ENCODE measurements around the gene PLBD1. TPM values are rescaled to one million over a fixed set of nuclear protein-coding genes. Genes with fewer than 3 reads are reported as not detected.

The PLBD1 gene
- total RNA-seq, 1 experiment from 2014 or later, result 13.8 TPM

- Histone ChIP-seq H3K4me2 (no peak overlapping the region), H3K27me3 (ENCODE audit: insufficient read depth, low read depth) (no peaks in the 10 kb centered on the region), H3K27ac (no peak overlapping the region), H3K79me2 (ENCODE audit: low read depth) (no peaks in the 10 kb centered on the region), H3K9me3 (ENCODE audit: insufficient read depth, low read depth) (no peaks in the 10 kb centered on the region), H3K9me2 (ENCODE audit: insufficient read depth) (no peaks in the 10 kb centered on the region), H2AFZ (no peak overlapping the region), H3K36me3 (ENCODE audit: low read depth) (no peaks in the 10 kb centered on the region), H3F3A (ENCODE audit: insufficient read depth, low read depth) (no peaks in the 10 kb centered on the region; the same call in 1 of the 2 replicates), H4K20me1 (ENCODE audit: insufficient read depth) (no peaks in the 10 kb centered on the region), H3K4me1 (replicated peaks; ENCODE audit: insufficient read depth) (no peaks in the 10 kb centered on the region), H3K4me3 (no peak overlapping the region)
- BruUV-seq (replicated peaks), result no TSS peak
- ChIA-PET CTCF (no interaction called here), POLR2A (ENCODE audit: unreplicated experiment) (no interaction called here)
- intact Hi-C loops (cut with micrococcal nuclease; ENCODE audit: unreplicated experiment), result no loop called here
- DNase-seq, result no peak
- TF ChIP-seq CTCF (conservative IDR thresholded peaks at IDR 0.05) (no peak), EZH2 (IDR thresholded peaks at IDR 0.05; ENCODE audit: low read depth) (no peak)
Observed at GRCh38 chr12:14561677-14562238, 5.9 kb downstream of the PLBD1 start.

- DNase-seq, result no peak
- H3K4me3 ChIP-seq, result no peak overlapping the region
- TF ChIP-seq EZH2 (IDR thresholded peaks at IDR 0.05; ENCODE audit: low read depth), result no peak
- TF ChIP-seq CTCF (conservative IDR thresholded peaks at IDR 0.05), result no peak
- H3K4me1 ChIP-seq (replicated peaks; ENCODE audit: insufficient read depth), result no peaks in the 10 kb centered on the region
- H3K27ac ChIP-seq, result no peak overlapping the region
- H3K4me2 ChIP-seq, result no peak overlapping the region
- POLR2A ChIA-PET (ENCODE audit: unreplicated experiment), result no interaction called here
- H3K79me2 ChIP-seq (ENCODE audit: low read depth), result no peaks in the 10 kb centered on the region
- intact Hi-C loops (cut with micrococcal nuclease; ENCODE audit: unreplicated experiment), result no loop called here
- CTCF ChIA-PET, result interaction anchor here (0.6 kb wide), 1 partner anchor 48 kb away, joined by 7 read pairs; no protein-coding TSS in a partner anchor
- H3K36me3 ChIP-seq (ENCODE audit: low read depth), result no peaks in the 10 kb centered on the region
- H4K20me1 ChIP-seq (ENCODE audit: insufficient read depth), result no peaks in the 10 kb centered on the region
- no peaks in the 10 kb centered on the region for H3K9me2 ChIP-seq (ENCODE audit: insufficient read depth)
- H3K27me3 ChIP-seq (ENCODE audit: insufficient read depth, low read depth), result no peaks in the 10 kb centered on the region
- BruUV-seq (replicated peaks), result no TSS peak
- no peaks in the 10 kb centered on the region for H3K9me3 ChIP-seq (ENCODE audit: insufficient read depth, low read depth)
- no peak overlapping the region for H2AFZ ChIP-seq
- H3F3A ChIP-seq (ENCODE audit: insufficient read depth, low read depth), result no peaks in the 10 kb centered on the region; the same call in 1 of the 2 replicates
Observed at GRCh38 chr12:14560904-14561574, 6.6 kb downstream of the PLBD1 start.

GRCh38 chr12:14558473-14558959 lies 9.2 kb downstream of the PLBD1 start:
- Histone ChIP-seq H3F3A (ENCODE audit: insufficient read depth, low read depth) (no peaks in the 10 kb centered on the region; the same call in none of the 2 replicates), H4K20me1 (ENCODE audit: insufficient read depth) (no peaks in the 10 kb centered on the region), H3K4me3 (no peak overlapping the region), H3K4me1 (replicated peaks; ENCODE audit: insufficient read depth) (peaks cover 13% of the 10 kb centered on the region), H3K27me3 (ENCODE audit: insufficient read depth, low read depth) (no peaks in the 10 kb centered on the region), H3K9me3 (ENCODE audit: insufficient read depth, low read depth) (no peaks in the 10 kb centered on the region), H3K4me2 (no peak overlapping the region), H3K9me2 (ENCODE audit: insufficient read depth) (no peaks in the 10 kb centered on the region), H3K79me2 (ENCODE audit: low read depth) (no peaks in the 10 kb centered on the region; the same call in 1 of the 2 replicates), H2AFZ (no peak overlapping the region), H3K27ac (no peak overlapping the region), H3K36me3 (ENCODE audit: low read depth) (no peaks in the 10 kb centered on the region)
- no peak for DNase-seq
- no TSS peak for BruUV-seq (replicated peaks)
- ChIA-PET CTCF (no interaction called here), POLR2A (ENCODE audit: unreplicated experiment) (no interaction called here)
- intact Hi-C loops (cut with micrococcal nuclease; ENCODE audit: unreplicated experiment), result no loop called here
- TF ChIP-seq EZH2 (IDR thresholded peaks at IDR 0.05; ENCODE audit: low read depth) (no peak), CTCF (conservative IDR thresholded peaks at IDR 0.05) (no peak)
